HG03039 (cell line): ENCODE measurements around the gene RBM15.

Source experiments
- ATAC-seq: cut with Tn5 transposase; IDR thresholded peaks from one replicate; pipeline ENCODE4 v1.9.1; 2021; ENCODE audit warnings: mild to moderate bottlenecking, moderate library complexity; ENCODE audit not compliant: unreplicated experiment

The RBM15 gene

DNA sequence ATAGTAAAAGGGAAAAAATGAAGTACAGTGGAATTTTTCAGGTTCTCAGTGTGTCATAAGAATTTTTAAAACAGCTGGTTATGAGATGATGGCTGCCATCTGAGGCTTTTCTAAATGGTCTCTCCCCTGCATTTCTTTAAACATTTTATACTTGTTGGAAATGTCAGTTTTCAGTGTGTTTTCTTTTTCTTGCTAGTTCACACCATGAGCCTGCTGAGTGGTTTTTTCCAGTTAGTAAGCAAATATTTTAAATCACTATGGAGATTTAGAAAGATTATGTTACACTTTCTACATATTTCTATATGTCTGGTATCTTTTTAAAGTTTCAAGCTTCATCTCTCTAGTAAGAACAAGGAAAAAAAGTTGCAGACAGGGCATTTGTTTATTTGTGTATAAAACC, 9.6 kb downstream of the RBM15 start:
- no peak for ATAC-seq

DNA sequence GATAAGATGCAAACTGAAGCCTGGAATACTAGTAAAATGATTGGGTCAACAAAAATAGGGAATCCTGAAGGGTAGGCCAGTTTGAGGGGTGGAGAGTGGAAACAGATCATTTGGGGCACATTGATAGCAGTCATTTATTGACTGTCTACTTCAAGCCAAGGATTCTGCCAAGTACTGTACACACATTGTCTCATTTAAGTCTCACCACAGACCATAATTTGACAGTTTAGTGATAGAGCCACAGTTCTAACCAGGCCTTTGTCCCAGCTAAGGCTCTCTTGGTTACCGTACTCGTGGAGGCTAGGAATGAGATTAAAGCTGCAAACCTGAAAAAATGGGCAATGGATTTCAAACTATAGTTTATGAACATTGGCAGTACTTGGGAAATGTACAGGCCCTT, 11.2 kb downstream of the RBM15 start:
- no peak for ATAC-seq

DNA sequence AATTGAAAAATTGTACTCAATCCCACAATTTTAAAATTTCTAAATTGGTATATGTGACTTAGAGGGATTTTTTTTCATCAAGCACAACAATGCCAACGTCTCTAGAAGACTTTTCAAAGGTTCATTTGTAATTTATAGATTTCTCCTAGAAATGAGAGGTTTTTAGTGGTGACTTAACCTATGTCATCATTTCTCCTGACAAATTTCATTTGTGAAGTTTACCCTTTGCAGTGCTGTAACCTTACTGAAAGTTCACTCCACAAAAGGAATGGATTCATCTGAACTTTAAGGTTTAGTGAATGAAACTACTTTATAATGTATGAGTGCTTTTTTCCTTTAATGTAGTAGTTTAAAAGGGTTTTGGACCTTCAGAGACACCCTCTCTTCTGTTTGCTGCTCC, 16.1 kb downstream of the RBM15 start:
- no peak for ATAC-seq

DNA sequence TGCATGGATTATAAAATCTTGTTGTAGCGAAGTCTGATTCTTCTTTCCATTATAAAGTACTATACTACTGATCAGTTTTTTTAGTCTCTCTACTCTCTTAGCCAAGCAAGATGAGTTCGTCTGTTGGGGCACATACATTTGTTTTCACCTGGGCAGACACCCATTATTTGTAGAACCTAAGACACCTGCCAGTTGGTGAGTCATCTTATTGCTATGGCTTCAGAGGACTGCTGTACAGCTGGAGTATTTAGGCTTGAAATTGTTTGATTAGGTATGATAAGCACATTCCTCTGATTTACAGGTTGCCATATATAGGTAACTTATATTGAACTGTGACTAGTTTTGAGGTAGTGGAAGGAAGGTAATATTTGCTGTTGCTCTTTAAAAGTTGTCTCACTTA, 17.2 kb downstream of the RBM15 start:
- no peak for ATAC-seq

DNA sequence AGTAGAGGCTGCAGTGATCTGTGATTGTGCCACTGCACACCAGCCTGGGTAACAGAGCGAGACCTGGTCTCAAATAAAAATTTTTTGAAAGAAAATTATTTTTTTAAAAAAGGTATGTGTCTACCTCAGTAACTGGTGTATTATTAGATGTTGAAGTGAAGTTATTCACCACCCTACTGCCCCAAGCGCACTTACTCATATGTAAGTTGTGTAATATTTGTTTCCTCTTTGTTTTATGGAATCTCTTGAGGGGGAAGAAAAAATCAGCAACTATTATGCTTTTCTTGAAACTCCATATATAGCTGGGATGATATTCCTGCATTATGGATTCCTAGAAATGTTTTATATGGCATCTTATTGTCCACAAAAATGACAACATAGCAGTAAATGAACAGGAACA, 21.3 kb downstream of the RBM15 start:
- ATAC-seq = no peak

DNA sequence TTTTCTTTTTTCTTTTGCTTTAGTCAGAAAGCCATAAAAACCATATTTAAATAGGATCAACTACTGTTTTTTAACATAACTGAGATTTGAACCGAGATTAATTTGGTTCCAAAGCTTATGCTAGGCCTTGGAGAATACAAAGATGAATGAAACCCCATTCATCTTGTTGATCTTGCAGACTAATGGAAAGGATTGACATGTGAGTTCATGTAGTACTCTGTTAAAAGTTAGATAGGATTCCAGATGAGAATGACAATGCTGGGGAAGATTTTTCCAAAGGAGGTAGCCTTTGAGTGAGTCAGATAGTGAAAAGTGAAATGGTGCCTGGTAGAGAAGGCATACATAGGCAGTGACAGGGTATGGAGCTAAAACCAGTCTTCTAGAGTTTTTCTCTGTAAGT, 22.7 kb downstream of the RBM15 start:
- ATAC-seq = no peak

DNA sequence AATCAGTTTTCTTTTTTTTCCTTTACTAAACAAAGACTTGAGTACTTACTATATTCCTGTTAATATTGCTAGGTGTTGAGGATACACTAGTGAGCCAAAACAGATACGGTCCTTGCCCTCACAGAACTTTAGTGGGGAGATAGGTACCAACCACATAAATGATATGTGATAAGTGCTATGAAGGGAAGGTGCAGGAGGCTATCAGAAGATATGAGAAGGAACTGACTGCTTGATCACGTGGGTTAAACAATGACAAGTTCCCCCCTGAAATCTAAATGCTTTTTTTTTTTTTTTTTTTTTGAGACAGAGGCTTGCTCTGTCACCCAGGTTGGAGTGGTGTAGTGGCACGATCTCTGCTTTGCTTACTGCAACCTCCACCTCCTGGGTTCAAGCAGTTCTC, 25.0 kb downstream of the RBM15 start:
- no peak for ATAC-seq

DNA sequence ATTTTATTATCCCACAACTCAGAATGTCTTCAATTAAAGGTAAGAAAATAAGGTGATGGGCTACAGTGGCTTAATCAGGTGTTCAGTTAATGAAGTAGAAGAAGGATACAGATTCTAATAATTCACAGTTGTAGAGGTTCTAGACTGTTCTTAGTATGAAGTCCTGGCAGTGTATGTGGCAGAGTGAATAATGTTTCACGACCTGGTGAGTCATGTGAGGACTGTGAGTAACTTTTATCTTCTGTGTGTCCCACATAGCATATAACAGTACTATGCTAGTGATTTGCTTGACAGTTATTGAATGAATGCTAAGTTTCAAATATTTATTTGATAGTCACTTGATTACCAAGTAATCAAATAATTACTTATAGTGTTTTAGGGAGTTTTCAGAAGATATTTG, 31.6 kb downstream of the RBM15 start:
- no peak for ATAC-seq

DNA sequence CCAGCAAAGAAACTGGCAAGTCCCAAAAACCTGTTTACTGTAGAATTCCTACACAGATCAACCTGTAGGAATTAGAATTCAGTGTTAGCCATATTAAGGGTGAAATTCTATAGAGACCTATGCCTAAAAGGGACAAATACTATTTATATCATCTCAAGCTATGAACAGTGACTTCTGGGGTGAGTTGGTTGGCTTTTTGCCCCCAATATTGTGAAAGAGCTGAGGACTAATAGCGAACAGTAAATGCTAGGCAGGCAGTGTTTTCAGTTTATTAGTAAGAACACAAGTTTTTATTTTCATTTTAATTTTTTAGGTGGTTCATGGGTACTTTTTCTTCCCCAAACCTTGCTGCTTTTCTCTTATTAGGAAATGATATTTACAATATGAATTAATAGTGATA, 36.3 kb downstream of the RBM15 start:
- no peak for ATAC-seq

DNA sequence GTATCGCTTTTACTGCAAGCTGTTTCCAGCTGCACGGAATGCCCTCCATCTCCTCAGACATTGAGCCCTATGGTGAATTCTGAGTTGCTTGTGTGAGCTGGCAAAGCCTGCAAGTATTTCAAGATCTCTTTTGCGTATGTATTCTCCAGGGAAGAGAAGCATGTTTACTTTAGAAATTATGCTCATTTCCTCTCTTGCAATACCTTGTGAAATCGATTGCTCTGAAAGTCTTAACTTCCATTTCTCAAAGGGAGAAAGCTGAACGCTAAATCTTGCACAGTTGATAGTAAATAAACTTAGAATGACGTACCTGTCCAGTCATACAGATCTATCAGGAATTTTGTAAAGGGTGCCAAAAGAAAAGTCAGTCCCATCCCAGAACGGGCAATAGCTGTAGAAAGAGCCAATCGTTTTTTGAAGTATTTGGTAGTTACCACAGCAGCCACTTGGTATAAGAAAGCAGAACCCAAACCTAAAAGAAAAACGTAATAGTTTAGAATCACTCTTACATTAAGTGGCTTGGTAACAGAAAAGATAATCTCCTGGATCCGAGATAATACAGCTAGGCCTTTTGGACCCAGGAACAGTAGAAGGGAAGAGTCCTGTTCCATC, 41.6 kb downstream of the RBM15 start:
- no peak for ATAC-seq

DNA sequence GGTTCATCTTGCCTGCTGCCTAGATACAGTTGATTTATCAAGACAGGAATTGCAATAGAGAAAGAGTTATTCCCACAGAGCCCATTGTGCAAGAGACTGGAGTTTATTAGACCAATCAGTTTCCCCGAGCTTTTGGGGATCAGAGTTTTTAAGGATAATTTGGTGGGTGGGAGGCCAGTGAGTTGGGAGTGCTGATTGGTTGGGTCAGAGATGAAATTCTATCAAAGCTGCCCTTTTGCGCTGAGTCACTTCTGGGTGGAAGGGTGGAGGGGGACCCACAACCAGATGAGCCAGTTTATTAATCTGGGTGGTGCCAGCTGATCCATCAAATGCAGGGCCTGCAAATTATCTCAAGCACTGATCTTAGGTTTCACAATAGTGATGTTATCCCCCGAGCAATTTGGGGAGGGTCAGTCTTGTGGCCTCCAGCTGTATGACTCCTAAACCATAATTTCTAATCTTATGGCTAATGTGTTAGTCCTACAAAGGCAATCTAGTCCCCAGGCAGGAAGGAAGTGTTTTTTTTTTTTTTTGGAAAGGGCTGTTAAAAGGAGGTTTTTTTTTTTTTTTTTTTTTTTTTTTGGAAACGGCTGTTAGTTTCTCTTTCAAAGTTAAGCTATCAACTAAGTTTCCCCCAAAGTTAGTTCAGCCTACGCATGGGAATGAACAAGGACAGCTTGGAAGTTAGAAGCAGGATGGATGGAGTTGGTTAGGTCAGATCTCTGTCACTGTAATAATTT, 44.2 kb downstream of the RBM15 start:
- ATAC-seq = no peak

DNA sequence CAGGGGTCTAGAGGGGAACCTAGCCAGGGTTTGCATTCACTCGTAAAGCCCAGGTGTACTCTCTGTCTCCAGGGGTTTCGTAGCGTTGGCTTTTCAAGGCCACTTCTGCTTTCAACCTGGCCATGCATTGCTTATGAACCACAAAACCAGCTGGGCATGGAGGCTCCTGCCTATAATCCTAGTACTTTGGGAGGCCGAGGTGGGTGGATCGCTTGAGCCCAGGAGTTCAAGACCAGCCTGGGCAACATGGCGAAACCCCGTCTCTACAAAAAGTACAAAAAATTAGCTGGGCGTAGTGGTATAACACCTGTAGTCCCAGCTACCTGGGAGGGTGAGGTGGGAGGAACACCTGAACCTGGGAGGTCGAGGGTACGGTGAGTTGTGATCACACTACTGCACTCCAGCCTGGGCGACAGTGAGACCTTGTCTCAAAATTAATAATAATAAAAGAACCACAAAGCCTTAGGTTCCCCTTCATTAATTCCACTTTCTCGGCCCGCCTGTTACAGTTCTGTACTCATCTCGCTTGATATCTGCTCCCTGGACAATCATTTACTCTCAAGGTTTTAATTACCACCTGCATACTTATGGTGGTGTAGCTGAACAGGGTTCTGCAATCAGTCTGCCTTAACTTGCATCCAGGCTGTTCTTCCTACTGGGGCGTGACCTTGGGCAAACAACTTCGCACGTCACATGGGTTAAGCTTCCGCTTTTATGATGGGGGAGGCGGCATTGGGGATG, 45.6 kb downstream of the RBM15 start:
- no peak for ATAC-seq

DNA sequence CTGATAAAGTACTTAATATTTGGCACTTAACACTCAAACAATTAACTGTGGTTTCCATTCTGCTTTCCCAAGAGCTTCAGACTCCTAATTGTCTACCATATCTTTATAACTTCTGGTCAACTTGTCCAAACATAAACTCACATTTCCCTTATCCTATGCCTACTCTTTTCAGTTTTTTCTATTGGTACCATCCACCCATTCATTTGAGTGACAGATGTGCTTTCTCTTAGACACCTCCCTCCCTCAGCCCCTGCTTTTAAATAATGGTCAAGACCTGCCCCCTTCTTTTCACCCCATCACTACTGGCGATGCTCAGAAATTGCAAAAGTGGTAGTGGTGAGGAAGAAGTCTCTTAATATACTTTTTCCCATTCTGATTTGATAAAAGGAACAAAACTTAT, 46.2 kb downstream of the RBM15 start:
- ATAC-seq = no peak

DNA sequence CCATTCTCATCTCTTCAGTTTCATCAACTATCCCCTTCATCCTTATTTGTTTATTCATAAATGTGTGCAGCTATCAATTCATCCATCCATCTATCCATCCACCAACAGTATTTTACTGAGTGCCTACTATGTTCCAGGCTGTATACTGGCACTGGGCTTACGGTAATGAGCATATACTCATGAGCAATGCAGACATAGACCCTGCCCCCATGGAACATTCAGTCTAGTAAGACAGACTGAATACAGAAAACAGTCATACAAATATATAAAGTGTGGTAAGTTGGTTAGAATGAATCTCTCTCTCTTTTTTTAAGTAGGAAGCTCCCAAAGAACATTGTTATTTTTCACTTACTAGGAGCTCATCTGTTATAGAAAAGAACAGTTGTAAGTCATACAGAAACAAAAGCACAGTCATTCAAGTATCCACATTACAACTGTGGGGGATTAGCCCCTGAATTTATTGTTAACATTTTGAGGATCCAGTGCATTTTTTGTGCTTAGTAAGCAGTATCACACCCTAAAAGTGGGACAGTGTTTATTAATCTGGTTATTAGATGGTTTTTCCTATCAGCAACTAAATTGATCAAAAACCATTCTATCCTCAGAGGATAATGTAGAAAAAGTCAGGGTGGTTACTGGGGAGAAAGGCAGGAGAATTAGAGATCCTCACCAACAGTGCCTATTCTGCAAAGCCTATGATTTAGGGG, 48.0 kb downstream of the RBM15 start:
- no peak for ATAC-seq

DNA sequence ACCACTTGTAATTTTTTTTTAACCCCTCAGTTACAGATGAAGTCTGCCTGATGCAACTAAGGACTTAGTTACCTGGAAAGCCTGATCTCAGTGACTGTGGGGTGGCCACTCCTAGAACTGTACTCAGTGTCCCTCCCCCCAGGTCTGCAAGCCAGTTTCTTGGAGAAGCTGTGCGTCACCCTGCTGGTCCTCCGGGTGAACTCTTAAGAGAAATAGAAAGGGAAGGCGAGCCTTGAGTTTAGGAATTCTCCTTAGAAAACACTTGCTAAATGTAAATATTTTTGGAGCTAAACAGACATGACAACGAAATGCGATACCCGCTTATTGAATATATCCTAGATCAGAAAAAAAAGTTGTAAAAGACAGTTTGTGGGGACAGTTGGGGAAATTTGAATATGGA, 50.9 kb downstream of the RBM15 start:
- ATAC-seq = no peak

DNA sequence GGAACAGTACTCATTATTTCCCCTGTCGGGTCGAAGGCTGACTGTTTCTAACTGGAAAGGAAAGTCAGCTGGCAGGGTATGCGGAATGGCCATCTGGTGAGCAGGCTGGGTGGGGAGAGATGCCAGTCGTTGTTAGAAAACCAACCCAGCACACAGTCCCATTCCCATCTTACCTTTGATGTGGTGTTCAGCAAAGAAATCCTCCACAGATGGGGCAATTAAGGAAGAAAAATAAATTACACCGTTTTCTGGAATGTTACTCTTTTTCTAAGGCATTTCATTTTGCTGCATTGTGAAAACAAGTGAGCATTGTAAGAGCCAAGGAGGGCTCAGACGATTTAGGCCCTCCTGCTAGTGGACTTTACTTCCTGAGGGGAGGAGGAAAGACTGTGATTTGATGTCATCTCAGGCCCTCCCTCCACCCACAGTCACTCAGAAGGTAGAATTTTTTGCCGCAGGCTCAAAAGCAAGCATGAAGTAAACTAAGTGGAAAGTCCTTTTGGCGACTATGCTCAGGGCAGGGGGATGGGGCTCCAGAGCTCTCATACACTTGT, 51.6 kb downstream of the RBM15 start, which contains the start of gene SLC16A4:
SLC16A4 (minus strand) TSS at position 335 of the 554 bp plus-strand sequence. CDS start 1,703 bp downstream, outside the sequence.
- ATAC-seq = no peak

DNA sequence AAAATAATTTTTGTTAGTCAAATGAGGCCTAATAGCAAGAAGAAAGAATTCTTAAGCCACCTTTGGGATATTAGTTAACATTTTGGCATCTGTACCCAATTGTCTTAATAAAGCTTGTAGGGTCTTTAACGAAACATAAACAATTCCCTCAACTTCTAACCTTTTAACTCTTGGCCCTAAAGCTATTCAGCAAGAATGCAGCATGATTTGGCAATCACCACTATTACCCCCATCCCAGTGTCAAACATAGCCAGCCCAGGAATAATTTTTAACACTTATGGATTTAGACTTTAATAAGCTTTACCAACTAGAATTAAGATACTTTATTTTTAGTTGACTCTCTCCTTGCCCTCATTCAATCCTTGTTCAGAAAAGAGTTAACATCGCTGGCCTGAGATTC, 54.1 kb downstream of the RBM15 start:
- ATAC-seq = no peak

DNA sequence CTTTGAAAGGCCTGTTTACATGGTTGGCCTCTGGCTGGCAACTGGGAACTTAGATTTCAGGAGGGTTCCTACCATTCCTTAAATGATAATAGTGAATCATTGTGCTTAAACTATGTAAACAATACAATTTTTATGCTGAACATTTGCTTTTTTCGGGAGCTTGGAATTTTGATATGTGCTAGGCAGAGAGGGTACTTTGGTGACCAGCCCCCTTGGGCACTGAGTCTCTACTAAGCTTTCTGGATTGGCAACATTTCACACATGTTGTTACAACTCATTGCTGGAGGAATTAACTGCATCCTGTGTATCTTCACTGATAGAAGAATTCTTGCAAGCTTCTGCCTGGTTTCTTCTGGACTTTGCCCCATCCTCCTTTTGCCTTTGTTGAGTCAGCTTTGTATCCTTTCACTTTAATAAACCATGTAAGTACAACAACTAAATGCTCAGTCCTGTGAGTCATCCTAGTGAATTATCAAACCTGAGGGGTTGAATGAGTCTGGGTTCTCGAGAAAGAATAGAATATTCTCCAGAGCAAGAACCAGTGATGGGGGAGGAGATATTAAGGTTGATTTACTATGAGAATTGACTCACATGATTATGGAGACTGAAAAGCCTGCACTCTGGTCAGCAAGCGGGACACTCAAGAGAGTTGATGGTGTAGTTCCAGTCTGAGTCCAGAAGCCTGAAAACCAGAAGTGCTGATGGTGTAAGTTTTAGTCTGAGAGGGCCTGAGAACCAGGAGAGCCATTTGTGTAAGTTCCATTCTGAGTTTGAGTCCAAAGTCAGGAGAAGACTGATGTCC, 54.7 kb downstream of the RBM15 start:
- ATAC-seq = no peak

DNA sequence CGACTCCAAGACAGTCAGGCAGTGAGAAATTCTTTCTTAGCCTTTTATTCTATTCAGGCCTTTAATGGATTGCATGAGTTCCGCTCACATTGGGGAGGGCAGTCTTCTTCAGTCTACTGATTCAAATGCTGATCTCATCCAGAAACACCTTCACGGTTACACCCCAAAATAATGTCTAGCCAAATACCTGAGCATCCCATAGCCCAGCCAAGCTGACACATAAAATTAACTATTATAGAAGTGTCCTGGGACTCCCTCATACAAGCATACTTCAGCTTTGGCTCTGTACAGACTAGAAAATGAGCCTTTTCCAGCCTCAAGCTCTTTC, 55.3 kb downstream of the RBM15 start:
- no peak for ATAC-seq
